Measurements from ENCODE around the gene HIPK4. TPM values are rescaled to one million over a fixed set of nuclear protein-coding genes. Genes with fewer than 3 reads are reported as not detected.
A peak's percentile ranks its signal among the peaks of the same experiment; 100 is the strongest.

HIPK4 gene
- total and polyA plus RNA-seq, 9 of the 15 experiments (the other 6 are each of a cell fraction or from before 2014, with no cell fraction given) = 0.06 to 0.09 TPM; not detected in 7

DNA sequence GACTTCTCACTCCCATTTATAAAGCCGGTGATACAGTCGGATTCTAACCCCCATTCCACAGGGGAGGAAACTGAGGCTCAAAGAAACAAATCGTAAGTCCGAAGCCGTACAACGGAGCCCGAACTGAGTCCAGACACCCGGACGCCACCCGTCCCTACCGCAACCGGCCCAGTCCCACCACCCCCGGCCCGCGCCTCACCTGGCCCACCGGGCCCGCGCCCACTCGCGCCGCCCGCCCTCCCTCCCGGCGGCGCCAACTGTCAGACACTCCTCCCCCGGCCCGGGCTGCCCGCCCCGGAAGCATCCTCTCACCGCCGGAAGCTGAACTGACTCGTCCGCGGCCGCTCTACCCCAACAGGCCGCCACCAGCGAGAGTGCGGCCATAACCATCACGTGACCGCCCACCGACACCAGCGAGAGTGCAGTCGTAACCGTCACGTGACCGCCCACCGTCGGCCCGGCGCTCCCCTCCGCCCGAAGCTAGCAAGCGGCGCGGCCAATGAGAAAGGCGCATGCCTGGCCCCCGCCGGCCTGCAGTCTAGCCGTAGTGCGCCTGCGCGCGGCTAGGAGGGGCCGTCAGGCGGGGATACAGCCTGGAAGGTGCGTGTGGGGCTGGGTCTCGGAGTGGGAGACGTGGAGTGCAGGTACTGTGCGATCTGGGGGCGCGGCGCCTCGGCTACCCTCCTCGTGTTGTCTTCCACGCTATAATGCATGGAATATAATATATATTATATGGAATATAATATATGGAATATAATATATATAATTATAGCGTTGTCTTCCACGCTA lies 41.7 kb downstream of the HIPK4 start, which contains the start of the genes C19orf47 and PLD3 (continued):
- TF ChIP-seq, protein P1, sequence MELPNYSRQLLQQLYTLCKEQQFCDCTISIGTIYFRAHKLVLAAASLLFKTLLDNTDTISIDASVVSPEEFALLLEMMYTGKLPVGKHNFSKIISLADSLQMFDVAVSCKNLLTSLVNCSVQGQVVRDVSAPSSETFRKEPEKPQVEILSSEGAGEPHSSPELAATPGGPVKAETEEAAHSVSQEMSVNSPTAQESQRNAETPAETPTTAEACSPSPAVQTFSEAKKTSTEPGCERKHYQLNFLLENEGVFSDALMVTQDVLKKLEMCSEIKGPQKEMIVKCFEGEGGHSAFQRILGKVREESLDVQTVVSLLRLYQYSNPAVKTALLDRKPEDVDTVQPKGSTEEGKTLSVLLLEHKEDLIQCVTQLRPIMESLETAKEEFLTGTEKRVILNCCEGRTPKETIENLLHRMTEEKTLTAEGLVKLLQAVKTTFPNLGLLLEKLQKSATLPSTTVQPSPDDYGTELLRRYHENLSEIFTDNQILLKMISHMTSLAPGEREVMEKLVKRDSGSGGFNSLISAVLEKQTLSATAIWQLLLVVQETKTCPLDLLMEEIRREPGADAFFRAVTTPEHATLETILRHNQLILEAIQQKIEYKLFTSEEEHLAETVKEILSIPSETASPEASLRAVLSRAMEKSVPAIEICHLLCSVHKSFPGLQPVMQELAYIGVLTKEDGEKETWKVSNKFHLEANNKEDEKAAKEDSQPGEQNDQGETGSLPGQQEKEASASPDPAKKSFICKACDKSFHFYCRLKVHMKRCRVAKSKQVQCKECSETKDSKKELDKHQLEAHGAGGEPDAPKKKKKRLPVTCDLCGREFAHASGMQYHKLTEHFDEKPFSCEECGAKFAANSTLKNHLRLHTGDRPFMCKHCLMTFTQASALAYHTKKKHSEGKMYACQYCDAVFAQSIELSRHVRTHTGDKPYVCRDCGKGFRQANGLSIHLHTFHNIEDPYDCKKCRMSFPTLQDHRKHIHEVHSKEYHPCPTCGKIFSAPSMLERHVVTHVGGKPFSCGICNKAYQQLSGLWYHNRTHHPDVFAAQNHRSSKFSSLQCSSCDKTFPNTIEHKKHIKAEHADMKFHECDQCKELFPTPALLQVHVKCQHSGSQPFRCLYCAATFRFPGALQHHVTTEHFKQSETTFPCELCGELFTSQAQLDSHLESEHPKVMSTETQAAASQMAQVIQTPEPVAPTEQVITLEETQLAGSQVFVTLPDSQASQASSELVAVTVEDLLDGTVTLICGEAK (IDR thresholded peaks at IDR 0.05) = peak; percentile 97
- TF ChIP-seq, protein P1 (CRISPR knock-in tag; IDR thresholded peaks at IDR 0.05) = no peak
- TF ChIP-seq RUNX1 (IDR thresholded peaks at IDR 0.05; ENCODE audit: low read depth) (no peak), NFE2L1 (tag; IDR thresholded peaks at IDR 0.05; ENCODE audit: borderline replicate concordance, low read depth) (no peak), HDAC3 (IDR thresholded peaks at IDR 0.05; ENCODE audit: borderline replicate concordance, partially characterized antibody) (no peak), SRF (CRISPR knock-in tag; IDR thresholded peaks at IDR 0.05) (peak in 1 of 2 experiments; percentile 65; a peak in 2 of 4 replicates), MBD2 (IDR thresholded peaks at IDR 0.05; ENCODE audit: borderline replicate concordance, low read depth) (peak; percentile 57; the same call in 1 of the 2 replicates), CBX1 (IDR thresholded peaks at IDR 0.05; ENCODE audit: low read depth) (peak; percentile 49; the same call in 1 of the 2 replicates), POLR2A (conservative IDR thresholded peaks at IDR 0.05) (peak; percentile 84), RBFOX2 (IDR thresholded peaks at IDR 0.05; ENCODE audit: low read depth, low read length) (peak; percentile 90), RB1 (IDR thresholded peaks at IDR 0.05; ENCODE audit: low read depth) (peak; percentile 81; the same call in 1 of the 2 replicates), ZFX (CRISPR knock-in tag; IDR thresholded peaks at IDR 0.05) (peak; percentile 65), BCL6 (CRISPR knock-in tag; IDR thresholded peaks at IDR 0.05) (no peak), ATF1 (CRISPR knock-in tag; IDR thresholded peaks at IDR 0.05) (0 out of 2 replicates have a peak, but pooled peaks have one; percentile 51), ATF1 (tag; IDR thresholded peaks at IDR 0.05) (peak; percentile 84), FOSL1 (tag; conservative IDR thresholded peaks at IDR 0.05) (no peak), SMAD4 (CRISPR knock-in tag; conservative IDR thresholded peaks at IDR 0.05) (peak; percentile 89), POLR2G (IDR thresholded peaks at IDR 0.05; ENCODE audit: low read depth, low read length) (peak; percentile 91)
- TF ChIP-seq, protein P2, sequence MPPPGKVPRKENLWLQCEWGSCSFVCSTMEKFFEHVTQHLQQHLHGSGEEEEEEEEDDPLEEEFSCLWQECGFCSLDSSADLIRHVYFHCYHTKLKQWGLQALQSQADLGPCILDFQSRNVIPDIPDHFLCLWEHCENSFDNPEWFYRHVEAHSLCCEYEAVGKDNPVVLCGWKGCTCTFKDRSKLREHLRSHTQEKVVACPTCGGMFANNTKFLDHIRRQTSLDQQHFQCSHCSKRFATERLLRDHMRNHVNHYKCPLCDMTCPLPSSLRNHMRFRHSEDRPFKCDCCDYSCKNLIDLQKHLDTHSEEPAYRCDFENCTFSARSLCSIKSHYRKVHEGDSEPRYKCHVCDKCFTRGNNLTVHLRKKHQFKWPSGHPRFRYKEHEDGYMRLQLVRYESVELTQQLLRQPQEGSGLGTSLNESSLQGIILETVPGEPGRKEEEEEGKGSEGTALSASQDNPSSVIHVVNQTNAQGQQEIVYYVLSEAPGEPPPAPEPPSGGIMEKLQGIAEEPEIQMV (tag; conservative IDR thresholded peaks at IDR 0.05; ENCODE audit: low read depth) = no peak

Measured in K562 (cell line).